PC-3 (cell line): ENCODE data around the gene TLR7. TPM values are rescaled to one million over a fixed set of nuclear protein-coding genes. Genes with fewer than 3 reads are reported as not detected.

Source experiments
- ATAC-seq: fragments of 200-7000 bp; cut with Tn5 transposase; 2 replicates; pipeline ENCODE4 v1.9.1; 2020; ENCODE audit warnings: mild to moderate bottlenecking, moderate library complexity
- BruUV-seq: library from RNA; stranded (reverse); fragments of 400-500 nt; replicated peaks from 2 replicates; lab custom pipeline; 2021; lab: Mats Ljungman, UMichigan
- CTCF ChIA-PET: fragments of 300-600 bp; sonication (Branson Sonifier 250); formaldehyde crosslinking; loops from one replicate; lab custom pipeline; 2022; ENCODE audit warnings: antibody characterized with exemption; lab: Charles Lee
- POLR2A ChIA-PET: fragments of 300-600 bp; sonication (Branson Sonifier 250); formaldehyde crosslinking; loops from one replicate; lab custom pipeline; 2022; ENCODE audit warnings: antibody characterized with exemption; ENCODE audit not compliant: unreplicated experiment; lab: Charles Lee
- DNase-seq: peaks from one replicate; pipeline ENCODE4 v3.0.0-alpha.2; 2015
- H2AFZ ChIP-seq: fragments of 300-600 bp; sonication (generic); 2 replicates; pipeline ENCODE4 v1.6.0; 2016; ENCODE audit warnings: antibody characterized with exemption, low read length
- H3F3A ChIP-seq: fragments of 300-600 bp; sonication (generic); one replicate; pipeline ENCODE4 v1.6.0; 2017; ENCODE audit warnings: antibody characterized with exemption, low read length, control low read depth, mild to moderate bottlenecking; ENCODE audit not compliant: unreplicated experiment
- H3K27ac ChIP-seq: fragments of 300-600 bp; sonication (generic); 2 replicates; pipeline ENCODE4 v1.5.1; 2016; ENCODE audit warnings: mild to moderate bottlenecking, low read length
- H3K27me3 ChIP-seq: fragments of 300-600 bp; sonication (generic); 2 replicates; pipeline ENCODE4 v1.6.1; 2016; ENCODE audit warnings: low read length, mixed read lengths
- H3K36me3 ChIP-seq: fragments of 300-600 bp; sonication (generic); 2 replicates; pipeline ENCODE4 v1.6.1; 2016; ENCODE audit warnings: low read depth, mixed run types, low read length, mixed read lengths
- H3K4me1 ChIP-seq: fragments of 300-600 bp; sonication (generic); 2 replicates; pipeline ENCODE4 v1.5.1; 2016; ENCODE audit warnings: low read length; ENCODE audit not compliant: insufficient read depth
- H3K4me2 ChIP-seq: fragments of 300-600 bp; sonication (generic); 2 replicates; pipeline ENCODE4 v1.6.0; 2016; ENCODE audit warnings: low read length
- H3K4me3 ChIP-seq: fragments of 300-600 bp; sonication (generic); 2 replicates; pipeline ENCODE4 v1.5.1; 2016; ENCODE audit warnings: mild to moderate bottlenecking, low read length, mixed read lengths
- H3K79me2 ChIP-seq: fragments of 300-600 bp; sonication (generic); 2 replicates; pipeline ENCODE4 v1.6.1; 2017; ENCODE audit warnings: low read length, mixed read lengths
- H3K9ac ChIP-seq: fragments of 300-600 bp; sonication (generic); 2 replicates; pipeline ENCODE4 v1.6.0; 2016; ENCODE audit warnings: mild to moderate bottlenecking, low read length
- H3K9me2 ChIP-seq: fragments of 300-600 bp; sonication (generic); replicated peaks from 2 replicates; pipeline ENCODE4 v1.6.1; 2016; ENCODE audit warnings: mixed run types, low read length, mixed read lengths
- H3K9me3 ChIP-seq: fragments of 300-600 bp; sonication (generic); 2 replicates; pipeline ENCODE4 v1.6.1; 2016; ENCODE audit warnings: low read length, mixed read lengths
- H4K20me1 ChIP-seq: fragments of 300-600 bp; sonication (generic); 2 replicates; pipeline ENCODE4 v1.6.1; 2016; ENCODE audit warnings: low read length, mixed read lengths
- CTCF ChIP-seq: fragments of 300-600 bp; sonication (generic); conservative IDR thresholded peaks from 2 replicates; pipeline ENCODE4 v1.5.1; 2017; ENCODE audit warnings: antibody characterized with exemption, low read depth, mild to moderate bottlenecking, low read length
- EZH2 ChIP-seq: fragments of 300-600 bp; sonication (generic); IDR thresholded peaks from one replicate; pipeline ENCODE4 v1.6.1; 2017; ENCODE audit warnings: antibody characterized with exemption, mild to moderate bottlenecking, low read length; ENCODE audit not compliant: unreplicated experiment
- EZH2phosphoT487 ChIP-seq: fragments of 300-600 bp; sonication (generic); IDR thresholded peaks from 2 replicates; pipeline ENCODE4 v1.6.1; 2018; ENCODE audit warnings: mild to moderate bottlenecking, antibody characterized with exemption, low read length, borderline replicate concordance
- intact Hi-C: fragments of 100-400 bp; cut with micrococcal nuclease; formaldehyde crosslinking; loops from 2 replicates; pipeline ENCODE4 v1.9.0; 2023
- total RNA-seq: library from RNA; depleted of rRNA; stranded (reverse); fragments of >200 nt; gene quantifications from 2 replicates; pipeline ENCODE4 v1.2.3, GENCODE V29; 2014

TLR7 gene
- total RNA-seq, 1 experiment from 2014 or later: not detected

GRCh38 chrX:12871257-12871656, 4.4 kb downstream of the TLR7 start:
- no peaks in the 10 kb centered on the region for H3K4me1 ChIP-seq
- no peaks in the 10 kb centered on the region for H3K36me3 ChIP-seq
- no peak for ATAC-seq
- H3K9me3 ChIP-seq: no peaks in the 10 kb centered on the region
- intact Hi-C loops: no loop called here
- no peaks in the 10 kb centered on the region for H3K79me2 ChIP-seq
- POLR2A ChIA-PET: interaction anchor here (0.7 kb wide), 1 partner anchor 746 kb away, joined by 5 read pairs; no protein-coding TSS in a partner anchor
- no TSS peak for BruUV-seq
- DNase-seq: no peak
- CTCF ChIA-PET: no interaction called here
- H3K27me3 ChIP-seq: no peaks in the 10 kb centered on the region
- no peak overlapping the region for H3K4me2 ChIP-seq
- H4K20me1 ChIP-seq: no peaks in the 10 kb centered on the region
- no peak overlapping the region for H3K9ac ChIP-seq
- TF ChIP-seq CTCF (no peak), EZH2 (no peak), EZH2phosphoT487 (no peak)
- no peak overlapping the region for H3K4me3 ChIP-seq
- no peaks in the 10 kb centered on the region for H3K9me2 ChIP-seq
- no peak overlapping the region for H3K27ac ChIP-seq
- H3F3A ChIP-seq: no peaks in the 10 kb centered on the region
- no peak overlapping the region for H2AFZ ChIP-seq

- Histone ChIP-seq H3K4me2 (no peak overlapping the region), H3K27me3 (no peaks in the 10 kb centered on the region), H3K4me3 (no peak overlapping the region), H2AFZ (no peak overlapping the region), H3F3A (no peaks in the 10 kb centered on the region), H3K4me1 (no peaks in the 10 kb centered on the region), H4K20me1 (no peaks in the 10 kb centered on the region), H3K9ac (no peak overlapping the region), H3K9me2 (no peaks in the 10 kb centered on the region), H3K9me3 (no peaks in the 10 kb centered on the region), H3K36me3 (no peaks in the 10 kb centered on the region), H3K79me2 (no peaks in the 10 kb centered on the region), H3K27ac (no peak overlapping the region)
- no peak for TF ChIP-seq EZH2
- no peak for TF ChIP-seq CTCF
- no peak for TF ChIP-seq EZH2phosphoT487
- ATAC-seq (no peak), DNase-seq (no peak)
- POLR2A ChIA-PET: no interaction called here
- BruUV-seq: no TSS peak
- CTCF ChIA-PET: no interaction called here
- intact Hi-C loops: no loop called here
These were observed 5.9 kb downstream of the TLR7 start for GRCh38 chrX:12872741-12873140.

- H3F3A ChIP-seq: no peaks in the 10 kb centered on the region
- H3K9me2 ChIP-seq: no peaks in the 10 kb centered on the region
- no peaks in the 10 kb centered on the region for H3K9me3 ChIP-seq
- no peak overlapping the region for H3K27ac ChIP-seq
- H3K4me3 ChIP-seq: no peak overlapping the region
- DNase-seq (no peak), ATAC-seq (no peak)
- POLR2A ChIA-PET: no interaction called here
- TF ChIP-seq EZH2phosphoT487 (no peak), CTCF (no peak), EZH2 (no peak)
- no peaks in the 10 kb centered on the region for H3K27me3 ChIP-seq
- H3K36me3 ChIP-seq: no peaks in the 10 kb centered on the region
- H3K4me1 ChIP-seq: no peaks in the 10 kb centered on the region
- H3K79me2 ChIP-seq: no peaks in the 10 kb centered on the region
- intact Hi-C loops: no loop called here
- BruUV-seq: no TSS peak
- no peak overlapping the region for H3K4me2 ChIP-seq
- no peak overlapping the region for H3K9ac ChIP-seq
- CTCF ChIA-PET: interaction anchor here (0.7 kb wide), 1 partner anchor 26 kb away, joined by 3 read pairs; no protein-coding TSS in a partner anchor
- H4K20me1 ChIP-seq: no peaks in the 10 kb centered on the region
- no peak overlapping the region for H2AFZ ChIP-seq
These were observed 7.7 kb downstream of the TLR7 start for GRCh38 chrX:12874581-12874980.
